ENCODE results near the gene TNFAIP3.

The TNFAIP3 gene

GRCh38 chr6:137845460-137845859, 21.6 kb upstream of the TNFAIP3 start:
- in situ Hi-C loops (cut with HindIII; ENCODE audit: low pct_ligation_motif_present, low sequenced_read_pairs) = no loop called here

DNA sequence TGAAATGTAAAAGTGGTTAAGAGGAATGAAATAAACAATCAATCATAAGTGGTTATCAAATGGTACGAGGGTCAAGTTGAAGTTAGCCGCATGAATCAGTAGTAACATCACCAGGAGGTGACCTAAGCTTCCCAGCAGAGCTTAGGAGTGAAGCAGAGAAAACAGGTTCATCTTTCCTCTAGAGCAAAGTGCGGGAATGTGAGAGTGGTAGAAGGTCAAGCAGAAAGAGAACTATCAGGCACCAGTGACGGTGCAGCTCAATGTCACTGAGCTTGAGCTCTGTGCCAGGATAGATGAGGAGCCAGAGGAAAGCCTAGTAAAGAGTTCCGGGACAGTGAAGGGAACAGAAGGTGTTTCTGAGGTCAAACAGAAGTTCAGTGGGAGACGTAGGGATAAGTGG, 20.8 kb upstream of the TNFAIP3 start:
- H3K27me3 ChIP-seq (replicated peaks) = no peaks in the 10 kb centered on the region
- in situ Hi-C loops (cut with HindIII; ENCODE audit: low pct_ligation_motif_present, low sequenced_read_pairs) = no loop called here
- TF ChIP-seq, protein P1, sequence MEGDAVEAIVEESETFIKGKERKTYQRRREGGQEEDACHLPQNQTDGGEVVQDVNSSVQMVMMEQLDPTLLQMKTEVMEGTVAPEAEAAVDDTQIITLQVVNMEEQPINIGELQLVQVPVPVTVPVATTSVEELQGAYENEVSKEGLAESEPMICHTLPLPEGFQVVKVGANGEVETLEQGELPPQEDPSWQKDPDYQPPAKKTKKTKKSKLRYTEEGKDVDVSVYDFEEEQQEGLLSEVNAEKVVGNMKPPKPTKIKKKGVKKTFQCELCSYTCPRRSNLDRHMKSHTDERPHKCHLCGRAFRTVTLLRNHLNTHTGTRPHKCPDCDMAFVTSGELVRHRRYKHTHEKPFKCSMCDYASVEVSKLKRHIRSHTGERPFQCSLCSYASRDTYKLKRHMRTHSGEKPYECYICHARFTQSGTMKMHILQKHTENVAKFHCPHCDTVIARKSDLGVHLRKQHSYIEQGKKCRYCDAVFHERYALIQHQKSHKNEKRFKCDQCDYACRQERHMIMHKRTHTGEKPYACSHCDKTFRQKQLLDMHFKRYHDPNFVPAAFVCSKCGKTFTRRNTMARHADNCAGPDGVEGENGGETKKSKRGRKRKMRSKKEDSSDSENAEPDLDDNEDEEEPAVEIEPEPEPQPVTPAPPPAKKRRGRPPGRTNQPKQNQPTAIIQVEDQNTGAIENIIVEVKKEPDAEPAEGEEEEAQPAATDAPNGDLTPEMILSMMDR (IDR thresholded peaks at IDR 0.05; ENCODE audit: low read depth, low read length, missing control alignments) = no peak
- H3K27ac ChIP-seq = no peak overlapping the region
- no peak for DNase-seq
- no peaks in the 10 kb centered on the region for H3K36me3 ChIP-seq (replicated peaks)
- no peak overlapping the region for H3K4me3 ChIP-seq (ENCODE audit: low read depth, low read length)

More at GRCh38 chr6:137845460-137845859, 21.6 kb upstream of the TNFAIP3 start:
- TF ChIP-seq, protein P1 (IDR thresholded peaks at IDR 0.05; ENCODE audit: low read depth, low read length, missing control alignments) = peak; percentile 40
- H3K27me3 ChIP-seq (replicated peaks) = no peaks in the 10 kb centered on the region
- no peak overlapping the region for H3K27ac ChIP-seq
- DNase-seq = no peak
- H3K4me3 ChIP-seq (ENCODE audit: low read depth, low read length) = no peak overlapping the region
- H3K36me3 ChIP-seq (replicated peaks) = no peaks in the 10 kb centered on the region

- no peaks in the 10 kb centered on the region for H3K27me3 ChIP-seq (replicated peaks)
- TF ChIP-seq, protein P1 (IDR thresholded peaks at IDR 0.05; ENCODE audit: low read depth, low read length, missing control alignments) = no peak
- H3K4me3 ChIP-seq (ENCODE audit: low read depth, low read length) = no peak overlapping the region
- H3K27ac ChIP-seq = no peak overlapping the region
- DNase-seq = no peak
- H3K36me3 ChIP-seq (replicated peaks) = no peaks in the 10 kb centered on the region
- in situ Hi-C loops (cut with HindIII; ENCODE audit: low pct_ligation_motif_present, low sequenced_read_pairs) = no loop called here
Measured at GRCh38 chr6:137846772-137847313, 20.2 kb upstream of the TNFAIP3 start.

DNA sequence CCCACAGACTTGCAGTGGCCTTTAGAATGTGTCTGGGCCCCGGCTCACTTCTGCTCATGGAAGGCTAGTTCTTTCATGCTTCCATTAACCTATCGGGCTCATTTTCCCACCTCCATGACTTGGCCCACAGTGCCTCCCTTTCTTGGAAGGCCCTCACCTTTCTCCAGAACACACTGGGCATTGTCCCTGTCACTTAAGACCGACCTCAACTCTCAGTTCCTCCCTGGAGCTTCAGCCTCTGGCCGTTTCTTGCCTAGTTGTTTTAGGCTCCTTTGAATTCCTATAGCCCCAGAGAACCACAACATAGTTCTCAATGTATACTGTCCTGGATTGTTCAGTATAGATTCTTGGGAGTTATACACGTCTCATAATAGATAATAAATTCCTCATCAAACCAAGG, 19.3 kb upstream of the TNFAIP3 start:
- Histone ChIP-seq H3K27ac (no peak overlapping the region), H3K4me3 (ENCODE audit: low read depth, low read length) (no peak overlapping the region), H3K27me3 (replicated peaks) (no peaks in the 10 kb centered on the region), H3K36me3 (replicated peaks) (no peaks in the 10 kb centered on the region)
- no peak for DNase-seq
- in situ Hi-C loops (cut with HindIII; ENCODE audit: low pct_ligation_motif_present, low sequenced_read_pairs) = no loop called here
- TF ChIP-seq, protein P1 (IDR thresholded peaks at IDR 0.05; ENCODE audit: low read depth, low read length, missing control alignments) = no peak

- Histone ChIP-seq H3K36me3 (replicated peaks) (no peaks in the 10 kb centered on the region), H3K27ac (peak overlapping the region; percentile 70), H3K27me3 (replicated peaks) (no peaks in the 10 kb centered on the region), H3K4me3 (ENCODE audit: low read depth, low read length) (no peak overlapping the region)
- in situ Hi-C loops (cut with HindIII; ENCODE audit: low pct_ligation_motif_present, low sequenced_read_pairs) = no loop called here
- TF ChIP-seq, protein P1 (IDR thresholded peaks at IDR 0.05; ENCODE audit: low read depth, low read length, missing control alignments) = no peak
- no peak for DNase-seq
Measured at GRCh38 chr6:137848672-137849071, 18.4 kb upstream of the TNFAIP3 start.

Data from brain microvascular endothelial cell (primary cell).